HepG2 (cell line): ENCODE measurements around the gene TJP2. TPM values are rescaled to one million over a fixed set of nuclear protein-coding genes. Genes with fewer than 3 reads are reported as not detected.

Experiments
- CEBPG ChIP-seq: IDR thresholded peaks from 2 replicates; pipeline ENCODE4 v1.6.1; 2016
- GATAD2A ChIP-seq: IDR thresholded peaks from 2 replicates; pipeline ENCODE4 v1.6.1; 2016
- HDAC1 ChIP-seq: sonication (generic); formaldehyde crosslinking; IDR thresholded peaks from 2 replicates; pipeline ENCODE4 v1.5.1; 2020; ENCODE audit warnings: mild to moderate bottlenecking, missing genetic modification reagents
- HNRNPL ChIP-seq: fragments of 200-400 bp; formaldehyde crosslinking; IDR thresholded peaks from 2 replicates; pipeline ENCODE4 v1.6.1; 2017; ENCODE audit warnings: mild to moderate bottlenecking, low read depth, low read length
- KAT2B ChIP-seq: fragments of 150-350 bp; IDR thresholded peaks from 2 replicates; pipeline ENCODE4 v1.6.1; 2014; ENCODE audit warnings: low read depth, low read length, borderline replicate concordance
- MAFK ChIP-seq, 2 experiments: IDR thresholded peaks in 1 of 2; conservative IDR thresholded peaks in 1 of 2; 2 replicates each; pipeline ENCODE4 v1.6.1; 2011; ENCODE audit warnings: improper control_type of control experiment in 2 of 2, low read length in 2 of 2
- NRL ChIP-seq: sonication (generic); formaldehyde crosslinking; IDR thresholded peaks from 2 replicates; pipeline ENCODE4 v1.5.0; 2020; ENCODE audit warnings: missing genetic modification reagents, mild to moderate bottlenecking, moderate library complexity, borderline replicate concordance
- RBM22 ChIP-seq: fragments of 200-400 bp; formaldehyde crosslinking; optimal IDR thresholded peaks from 2 replicates; pipeline ENCODE3; 2017; ENCODE audit warnings: mild to moderate bottlenecking, low read length, moderate library complexity
- RELA ChIP-seq: sonication (generic); formaldehyde crosslinking; IDR thresholded peaks from 2 replicates; pipeline ENCODE4 v1.4.0; 2020; ENCODE audit warnings: missing genetic modification reagents
- SRSF9 ChIP-seq: fragments of 200-400 bp; formaldehyde crosslinking; IDR thresholded peaks from 2 replicates; pipeline ENCODE4 v1.6.1; 2018; ENCODE audit warnings: borderline replicate concordance, mild to moderate bottlenecking, low read depth, low read length; ENCODE audit not compliant: insufficient read depth, poor library complexity, severe bottlenecking
- ZFP41 ChIP-seq: sonication (generic); formaldehyde crosslinking; IDR thresholded peaks from 2 replicates; pipeline ENCODE4 v1.4.0; 2020; ENCODE audit warnings: mild to moderate bottlenecking, missing genetic modification reagents, borderline replicate concordance
- ZFX ChIP-seq: sonication (generic); formaldehyde crosslinking; IDR thresholded peaks from 2 replicates; pipeline ENCODE4 v1.4.0; 2020; ENCODE audit warnings: mild to moderate bottlenecking, low read depth, missing genetic modification reagents, moderate library complexity
- ZNF333 ChIP-seq: sonication (generic); formaldehyde crosslinking; IDR thresholded peaks from 2 replicates; pipeline ENCODE4 v1.4.0; 2020; ENCODE audit warnings: mild to moderate bottlenecking, missing genetic modification reagents, borderline replicate concordance
- ZNF746 ChIP-seq: sonication (generic); formaldehyde crosslinking; IDR thresholded peaks from 2 replicates; pipeline ENCODE4 v1.8.0; 2022; ENCODE audit warnings: mild to moderate bottlenecking, missing genetic modification reagents
- ZNF879 ChIP-seq: sonication (generic); formaldehyde crosslinking; IDR thresholded peaks from 2 replicates; pipeline ENCODE4 v1.8.1; 2023; ENCODE audit warnings: missing genetic modification reagents
- ZSCAN20 ChIP-seq: sonication (generic); formaldehyde crosslinking; IDR thresholded peaks from 2 replicates; pipeline ENCODE4 v1.4.0; 2020; ENCODE audit warnings: missing genetic modification reagents, mild to moderate bottlenecking, borderline replicate concordance
- ZSCAN30 ChIP-seq: sonication (generic); formaldehyde crosslinking; IDR thresholded peaks from 2 replicates; pipeline ENCODE4 v1.5.0; 2020; ENCODE audit warnings: mild to moderate bottlenecking, missing genetic modification reagents
- polyA plus RNA-seq, 8 experiments: library from polyadenylated mRNA; depleted of rRNA in 3 of 8; stranded (reverse) in 7 of 8; unstranded in 1 of 8; fragments of >200 nt; fragmentation: Illumina TruSeq in 4 of 8; extraction: Trizol in 4 of 8; gene quantifications; 2 replicates each; pipeline versions ENCODE4 v1.2.1 to v1.2.3, GENCODE V29; 2011 to 2016; ENCODE audit warnings: low read depth in 4 of 8, missing spikeins in 1 of 8, mixed read lengths in 1 of 8; ENCODE audit not compliant: insufficient read depth in 1 of 8
- total RNA-seq, 5 experiments: library from RNA; depleted of rRNA; stranded (reverse); fragments of >200 nt; fragmentation: Illumina TruSeq; extraction: Trizol; gene quantifications; 2 replicates each; pipeline ENCODE4 v1.2.3, GENCODE V29; 2016; ENCODE audit warnings: low read depth in 1 of 5
- TF ChIP-seq, protein P1 (sequence below): sonication (generic); formaldehyde crosslinking; conservative IDR thresholded peaks from 2 replicates; pipeline ENCODE4 v1.4.0; 2020; ENCODE audit warnings: mild to moderate bottlenecking, missing genetic modification reagents, moderate library complexity
- TF ChIP-seq, protein P2 (sequence below): sonication (generic); formaldehyde crosslinking; IDR thresholded peaks from 2 replicates; pipeline ENCODE4 v1.4.0; 2020; ENCODE audit warnings: missing genetic modification reagents
- TF ChIP-seq, protein P3 (sequence below): sonication (generic); formaldehyde crosslinking; IDR thresholded peaks from 2 replicates; pipeline ENCODE4 v1.4.0; 2020; ENCODE audit warnings: missing genetic modification reagents, borderline replicate concordance
- TF ChIP-seq, protein P4 (sequence below): sonication (generic); formaldehyde crosslinking; conservative IDR thresholded peaks from 2 replicates; pipeline ENCODE4 v1.4.0; 2020; ENCODE audit warnings: missing genetic modification reagents

TJP2 gene
- total and polyA plus RNA-seq, 2 of the 13 experiments (the other 11 are each of a cell fraction or from before 2014, with no cell fraction given) = 109 to 110 TPM

DNA sequence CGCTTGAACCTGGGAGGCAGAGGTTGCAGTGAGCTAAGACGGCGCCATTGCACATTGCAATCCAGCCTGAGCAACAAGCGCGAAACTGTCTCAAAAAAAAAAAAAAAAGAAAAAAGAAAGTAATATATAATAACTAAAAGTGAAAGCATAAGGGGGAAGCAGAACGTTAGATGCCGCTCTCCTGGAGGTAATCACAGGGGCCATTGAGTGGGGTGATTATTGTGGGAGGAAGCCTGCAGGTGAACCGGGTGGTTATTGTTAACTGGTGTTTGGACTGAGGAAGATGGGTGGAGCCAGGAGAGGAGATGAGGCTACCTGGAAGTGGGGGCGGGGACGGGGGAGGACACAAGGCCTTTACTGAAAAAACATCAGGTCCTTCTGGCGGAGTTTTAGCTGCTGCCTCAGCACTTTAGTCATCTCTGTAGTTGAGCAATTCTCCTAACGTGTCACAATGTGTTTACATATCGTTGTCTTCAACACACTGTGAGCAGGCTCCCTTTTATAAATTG, 5.3 kb upstream of the TJP2 start (continued):
- TF ChIP-seq, protein P1, sequence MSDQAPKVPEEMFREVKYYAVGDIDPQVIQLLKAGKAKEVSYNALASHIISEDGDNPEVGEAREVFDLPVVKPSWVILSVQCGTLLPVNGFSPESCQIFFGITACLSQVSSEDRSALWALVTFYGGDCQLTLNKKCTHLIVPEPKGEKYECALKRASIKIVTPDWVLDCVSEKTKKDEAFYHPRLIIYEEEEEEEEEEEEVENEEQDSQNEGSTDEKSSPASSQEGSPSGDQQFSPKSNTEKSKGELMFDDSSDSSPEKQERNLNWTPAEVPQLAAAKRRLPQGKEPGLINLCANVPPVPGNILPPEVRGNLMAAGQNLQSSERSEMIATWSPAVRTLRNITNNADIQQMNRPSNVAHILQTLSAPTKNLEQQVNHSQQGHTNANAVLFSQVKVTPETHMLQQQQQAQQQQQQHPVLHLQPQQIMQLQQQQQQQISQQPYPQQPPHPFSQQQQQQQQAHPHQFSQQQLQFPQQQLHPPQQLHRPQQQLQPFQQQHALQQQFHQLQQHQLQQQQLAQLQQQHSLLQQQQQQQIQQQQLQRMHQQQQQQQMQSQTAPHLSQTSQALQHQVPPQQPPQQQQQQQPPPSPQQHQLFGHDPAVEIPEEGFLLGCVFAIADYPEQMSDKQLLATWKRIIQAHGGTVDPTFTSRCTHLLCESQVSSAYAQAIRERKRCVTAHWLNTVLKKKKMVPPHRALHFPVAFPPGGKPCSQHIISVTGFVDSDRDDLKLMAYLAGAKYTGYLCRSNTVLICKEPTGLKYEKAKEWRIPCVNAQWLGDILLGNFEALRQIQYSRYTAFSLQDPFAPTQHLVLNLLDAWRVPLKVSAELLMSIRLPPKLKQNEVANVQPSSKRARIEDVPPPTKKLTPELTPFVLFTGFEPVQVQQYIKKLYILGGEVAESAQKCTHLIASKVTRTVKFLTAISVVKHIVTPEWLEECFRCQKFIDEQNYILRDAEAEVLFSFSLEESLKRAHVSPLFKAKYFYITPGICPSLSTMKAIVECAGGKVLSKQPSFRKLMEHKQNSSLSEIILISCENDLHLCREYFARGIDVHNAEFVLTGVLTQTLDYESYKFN (CRISPR knock-in tag) = 0 out of 2 replicates have a peak, but pooled peaks have one; percentile 18
- TF ChIP-seq RBM22 (peak; percentile 32), ZSCAN20 (CRISPR knock-in tag) (no peak), HNRNPL (no peak), RELA (no peak), ZNF746 (CRISPR knock-in tag) (no peak), SRSF9 (no peak), KAT2B (no peak), GATAD2A (CRISPR knock-in tag) (peak; percentile 31; the same call in 1 of the 2 replicates), ZSCAN30 (no peak), CEBPG (CRISPR knock-in tag) (peak; percentile 82), NRL (CRISPR knock-in tag) (no peak), ZFP41 (CRISPR knock-in tag) (no peak), HDAC1 (CRISPR knock-in tag) (0 out of 2 replicates have a peak, but pooled peaks have one; percentile 23), ZNF333 (CRISPR knock-in tag) (no peak), ZNF879 (CRISPR knock-in tag) (no peak), ZFX (CRISPR knock-in tag) (0 out of 2 replicates have a peak, but pooled peaks have one; percentile 16), MAFK (conservative IDR thresholded peaks at IDR 0.05 in 1 of 2, IDR thresholded peaks at IDR 0.05 in 1 of 2; ENCODE audit: low read length in 2 of 2) (peak; percentile 95 to 98)
- TF ChIP-seq, protein P2, sequence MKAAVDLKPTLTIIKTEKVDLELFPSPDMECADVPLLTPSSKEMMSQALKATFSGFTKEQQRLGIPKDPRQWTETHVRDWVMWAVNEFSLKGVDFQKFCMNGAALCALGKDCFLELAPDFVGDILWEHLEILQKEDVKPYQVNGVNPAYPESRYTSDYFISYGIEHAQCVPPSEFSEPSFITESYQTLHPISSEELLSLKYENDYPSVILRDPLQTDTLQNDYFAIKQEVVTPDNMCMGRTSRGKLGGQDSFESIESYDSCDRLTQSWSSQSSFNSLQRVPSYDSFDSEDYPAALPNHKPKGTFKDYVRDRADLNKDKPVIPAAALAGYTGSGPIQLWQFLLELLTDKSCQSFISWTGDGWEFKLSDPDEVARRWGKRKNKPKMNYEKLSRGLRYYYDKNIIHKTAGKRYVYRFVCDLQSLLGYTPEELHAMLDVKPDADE (CRISPR knock-in tag) = no peak
- TF ChIP-seq, protein P3, sequence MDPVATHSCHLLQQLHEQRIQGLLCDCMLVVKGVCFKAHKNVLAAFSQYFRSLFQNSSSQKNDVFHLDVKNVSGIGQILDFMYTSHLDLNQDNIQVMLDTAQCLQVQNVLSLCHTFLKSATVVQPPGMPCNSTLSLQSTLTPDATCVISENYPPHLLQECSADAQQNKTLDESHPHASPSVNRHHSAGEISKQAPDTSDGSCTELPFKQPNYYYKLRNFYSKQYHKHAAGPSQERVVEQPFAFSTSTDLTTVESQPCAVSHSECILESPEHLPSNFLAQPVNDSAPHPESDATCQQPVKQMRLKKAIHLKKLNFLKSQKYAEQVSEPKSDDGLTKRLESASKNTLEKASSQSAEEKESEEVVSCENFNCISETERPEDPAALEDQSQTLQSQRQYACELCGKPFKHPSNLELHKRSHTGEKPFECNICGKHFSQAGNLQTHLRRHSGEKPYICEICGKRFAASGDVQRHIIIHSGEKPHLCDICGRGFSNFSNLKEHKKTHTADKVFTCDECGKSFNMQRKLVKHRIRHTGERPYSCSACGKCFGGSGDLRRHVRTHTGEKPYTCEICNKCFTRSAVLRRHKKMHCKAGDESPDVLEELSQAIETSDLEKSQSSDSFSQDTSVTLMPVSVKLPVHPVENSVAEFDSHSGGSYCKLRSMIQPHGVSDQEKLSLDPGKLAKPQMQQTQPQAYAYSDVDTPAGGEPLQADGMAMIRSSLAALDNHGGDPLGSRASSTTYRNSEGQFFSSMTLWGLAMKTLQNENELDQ (CRISPR knock-in tag) = no peak
- TF ChIP-seq, protein P4, sequence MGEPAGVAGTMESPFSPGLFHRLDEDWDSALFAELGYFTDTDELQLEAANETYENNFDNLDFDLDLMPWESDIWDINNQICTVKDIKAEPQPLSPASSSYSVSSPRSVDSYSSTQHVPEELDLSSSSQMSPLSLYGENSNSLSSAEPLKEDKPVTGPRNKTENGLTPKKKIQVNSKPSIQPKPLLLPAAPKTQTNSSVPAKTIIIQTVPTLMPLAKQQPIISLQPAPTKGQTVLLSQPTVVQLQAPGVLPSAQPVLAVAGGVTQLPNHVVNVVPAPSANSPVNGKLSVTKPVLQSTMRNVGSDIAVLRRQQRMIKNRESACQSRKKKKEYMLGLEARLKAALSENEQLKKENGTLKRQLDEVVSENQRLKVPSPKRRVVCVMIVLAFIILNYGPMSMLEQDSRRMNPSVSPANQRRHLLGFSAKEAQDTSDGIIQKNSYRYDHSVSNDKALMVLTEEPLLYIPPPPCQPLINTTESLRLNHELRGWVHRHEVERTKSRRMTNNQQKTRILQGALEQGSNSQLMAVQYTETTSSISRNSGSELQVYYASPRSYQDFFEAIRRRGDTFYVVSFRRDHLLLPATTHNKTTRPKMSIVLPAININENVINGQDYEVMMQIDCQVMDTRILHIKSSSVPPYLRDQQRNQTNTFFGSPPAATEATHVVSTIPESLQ (CRISPR knock-in tag) = no peak
